Stimulated activated CD4-positive, alpha-beta T cell treated with anti-CD3 and anti-CD28 coated beads, Interleukin-4, amount 100 ng/mL, for 4 hours (primary cell): ENCODE results near the gene CDK7.
"Not testable (repeated sequence)": the region's sequence is repeated elsewhere in the genome, so short reads cannot be mapped to it uniquely, and the experiment has no call there.

Experiments
- DNase-seq, 2 experiments: peaks; one replicate each; pipeline ENCODE4 v3.0.0-alpha.2; 2020

The CDK7 gene

DNA sequence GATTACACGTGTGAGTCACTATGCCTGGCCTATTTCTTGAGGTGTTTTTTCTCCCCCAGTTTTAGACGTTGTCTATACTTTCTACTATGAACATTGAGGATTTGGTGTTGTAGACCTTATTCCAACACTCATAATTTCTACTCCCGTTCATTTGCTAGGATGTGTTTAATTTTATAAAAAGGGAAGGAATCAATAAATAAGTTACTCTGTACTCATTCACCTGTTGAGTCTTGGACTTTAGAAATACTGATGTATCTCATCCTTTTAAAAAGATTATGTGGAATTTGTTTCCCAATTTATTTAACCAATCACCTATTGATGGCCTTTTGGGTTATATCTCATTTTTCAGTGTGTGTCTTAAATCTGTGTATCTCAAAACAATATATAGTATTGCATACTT is 3.2 kb downstream of the CDK7 start:
- DNase-seq = no peak

GRCh38 chr5:69238760-69239251 is 4.1 kb downstream of the CDK7 start:
- no peak for DNase-seq

DNA sequence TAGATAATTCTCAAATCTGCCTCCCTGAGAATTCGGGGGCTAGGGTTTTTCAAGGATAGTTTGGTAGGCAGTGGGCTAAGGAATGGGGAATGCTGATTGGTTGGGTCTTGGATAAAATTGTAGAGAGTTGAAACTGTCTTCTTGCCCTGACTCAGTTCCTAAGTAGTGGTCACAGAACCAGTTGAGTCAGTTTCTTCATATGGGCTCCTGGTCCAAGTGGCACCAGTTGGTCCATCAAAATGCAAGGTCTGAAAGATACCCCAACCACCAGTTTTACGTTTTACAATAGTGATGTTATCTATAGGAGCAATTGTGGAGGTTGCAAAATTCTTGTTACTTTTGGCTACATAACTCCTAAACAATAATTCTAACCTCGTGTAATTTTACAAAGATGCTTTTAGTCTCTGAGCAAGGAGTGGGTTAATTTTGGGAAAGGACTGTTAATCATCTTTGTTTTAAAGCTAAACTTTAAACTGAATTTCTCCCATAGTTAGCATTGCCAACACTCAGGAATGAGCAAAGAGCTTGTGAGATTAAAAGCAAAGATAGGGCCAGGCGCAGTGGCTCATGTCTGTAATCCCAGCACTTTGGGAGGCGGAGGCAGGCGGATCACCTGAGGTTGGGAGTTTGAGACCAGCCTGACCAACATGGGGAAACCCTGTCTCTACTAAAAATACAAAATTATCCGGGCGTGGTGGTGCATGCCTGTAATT is 7.7 kb downstream of the CDK7 start:
- no peak for DNase-seq

DNA sequence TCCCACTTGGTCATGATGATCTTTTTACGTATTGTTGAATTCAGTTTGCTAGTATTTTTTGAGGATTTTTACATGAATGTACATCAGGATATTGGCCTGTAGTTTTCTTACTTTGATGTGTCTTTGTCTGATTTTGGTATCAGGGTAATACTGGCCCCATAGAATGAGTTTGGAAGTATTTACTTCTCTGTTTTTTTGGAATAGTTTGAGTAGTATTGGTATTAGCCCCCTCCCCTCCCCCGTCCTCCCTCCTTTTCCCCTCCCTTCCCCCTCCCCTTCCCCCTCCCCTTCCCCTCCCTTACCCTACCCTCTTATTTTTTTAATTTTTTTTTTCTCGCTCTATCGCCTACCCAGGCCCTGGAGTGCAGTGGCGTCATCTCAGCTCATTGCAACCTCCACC is 10.3 kb downstream of the CDK7 start:
- no peak for DNase-seq

DNA sequence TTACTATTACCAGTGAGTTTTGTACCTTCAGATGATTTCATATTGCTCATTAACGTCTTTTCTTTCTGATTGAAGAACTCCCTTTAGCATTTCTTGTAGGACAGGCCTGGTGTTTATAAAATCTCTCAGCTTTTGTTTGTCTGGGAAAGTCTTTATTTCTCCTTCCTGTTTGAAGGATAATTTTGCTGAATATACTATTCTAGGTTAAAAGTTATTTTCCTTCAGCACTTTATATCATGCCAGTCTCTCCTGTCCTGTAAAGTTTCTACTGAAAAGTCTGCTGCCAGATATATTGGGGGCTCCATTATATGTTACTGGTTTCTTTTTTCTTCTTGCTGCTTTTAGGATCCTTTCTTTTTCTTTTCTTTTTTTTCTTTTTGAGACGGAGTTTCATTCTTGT is 13.3 kb downstream of the CDK7 start:
- DNase-seq = no peak

GRCh38 chr5:69250593-69250992 is 15.9 kb downstream of the CDK7 start:
- DNase-seq = no peak

DNA sequence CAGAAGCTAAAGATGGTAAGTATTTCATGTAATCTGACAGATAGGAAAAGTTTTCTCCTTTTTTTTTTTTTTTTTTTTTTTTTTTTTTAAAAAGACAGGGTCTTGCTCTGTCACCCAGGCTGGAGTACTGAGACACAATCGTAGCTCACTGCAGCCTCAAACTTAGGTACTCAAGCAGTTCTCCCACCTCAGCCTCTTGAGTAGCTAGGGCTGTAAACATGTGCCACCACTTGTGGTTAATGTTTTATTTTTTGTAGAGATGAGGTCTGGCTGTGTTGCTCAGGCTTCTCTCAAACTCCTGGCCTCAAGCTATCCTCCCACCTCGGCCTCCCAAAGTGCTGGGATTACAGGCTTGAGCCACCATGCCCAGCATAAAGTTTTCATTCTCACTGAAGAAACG is 17.8 kb downstream of the CDK7 start:
- DNase-seq = no peak

DNA sequence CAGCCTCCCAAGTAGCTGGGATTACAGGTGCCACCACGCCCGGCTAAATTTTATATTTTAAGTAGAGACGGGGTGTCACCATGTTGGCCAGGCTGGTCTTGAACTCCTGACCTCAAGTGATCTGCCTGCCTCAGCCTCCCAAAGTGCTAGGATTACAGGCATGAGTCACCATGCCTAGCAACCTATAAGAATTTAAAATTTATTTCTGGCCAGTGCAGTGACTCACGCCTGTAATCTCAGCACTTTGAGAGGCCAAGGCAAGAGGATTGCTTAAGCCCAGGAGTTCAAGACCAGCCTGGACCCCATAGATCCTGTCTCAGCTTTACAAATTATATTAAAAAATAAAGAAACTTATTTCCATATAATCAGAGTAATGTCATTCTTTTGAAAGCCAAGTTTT is 21.3 kb downstream of the CDK7 start:
- not testable (repeated sequence) for DNase-seq

DNA sequence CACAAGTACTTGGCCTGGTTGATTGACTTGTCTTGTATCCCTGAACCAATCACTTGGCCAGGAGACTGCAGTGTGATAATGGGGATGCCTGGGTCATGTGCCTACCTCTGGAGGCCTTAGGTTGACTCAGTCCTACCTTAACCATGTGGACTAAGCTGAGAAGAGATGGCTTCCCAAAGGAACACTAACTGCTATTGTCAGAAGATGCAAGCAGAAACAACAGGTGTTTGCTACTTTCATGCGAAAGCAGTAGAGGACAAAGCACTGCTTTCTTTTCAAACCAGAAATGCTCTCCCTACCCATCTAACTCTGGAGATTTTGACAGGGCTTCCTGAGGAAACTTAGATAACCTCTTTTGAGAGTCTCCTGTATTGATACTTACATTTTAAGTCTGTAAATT is 22.9 kb downstream of the CDK7 start:
- DNase-seq = no peak

- no peak for DNase-seq
These were observed 26.3 kb downstream of the CDK7 start for GRCh38 chr5:69261034-69261433.

- DNase-seq = no peak
These were observed 31.2 kb downstream of the CDK7 start for GRCh38 chr5:69265931-69266330.

DNA sequence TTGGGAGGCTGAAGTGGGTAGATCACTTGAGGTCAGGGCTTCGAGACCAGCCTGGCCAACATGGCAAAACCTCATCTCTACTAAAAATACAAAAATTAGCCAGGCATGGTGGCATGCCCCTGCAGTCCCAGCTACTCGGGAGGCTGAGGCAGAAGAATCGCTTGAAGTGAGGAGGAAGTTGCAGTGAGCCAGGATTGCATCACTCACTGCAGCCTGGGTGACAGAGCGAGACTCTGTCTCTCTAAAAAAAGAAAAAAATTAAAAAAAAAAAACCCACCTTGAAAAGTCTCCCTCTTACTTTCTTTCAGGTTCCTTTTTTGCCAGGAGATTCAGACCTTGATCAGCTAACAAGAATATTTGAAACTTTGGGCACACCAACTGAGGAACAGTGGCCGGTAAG is 34.2 kb downstream of the CDK7 start:
- no peak for DNase-seq

DNA sequence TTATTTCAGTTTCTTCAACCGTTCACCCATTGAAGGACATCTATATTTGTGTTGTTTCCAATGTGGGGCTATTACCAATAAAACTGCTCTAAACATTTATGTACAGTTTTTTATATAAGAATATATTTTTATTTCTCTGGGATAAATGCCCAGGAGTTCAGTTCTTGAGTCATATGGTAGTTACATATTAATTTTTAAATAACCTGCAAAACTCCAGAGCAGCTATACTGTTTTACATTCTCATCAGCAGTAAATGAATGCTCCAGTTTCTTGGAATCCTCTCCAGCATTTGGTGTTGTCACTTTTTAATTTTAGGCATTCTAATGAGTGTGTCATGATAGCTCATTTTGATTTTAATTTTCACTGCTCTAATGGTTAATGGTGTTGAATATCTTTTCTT is 36.2 kb downstream of the CDK7 start:
- DNase-seq = no peak

DNA sequence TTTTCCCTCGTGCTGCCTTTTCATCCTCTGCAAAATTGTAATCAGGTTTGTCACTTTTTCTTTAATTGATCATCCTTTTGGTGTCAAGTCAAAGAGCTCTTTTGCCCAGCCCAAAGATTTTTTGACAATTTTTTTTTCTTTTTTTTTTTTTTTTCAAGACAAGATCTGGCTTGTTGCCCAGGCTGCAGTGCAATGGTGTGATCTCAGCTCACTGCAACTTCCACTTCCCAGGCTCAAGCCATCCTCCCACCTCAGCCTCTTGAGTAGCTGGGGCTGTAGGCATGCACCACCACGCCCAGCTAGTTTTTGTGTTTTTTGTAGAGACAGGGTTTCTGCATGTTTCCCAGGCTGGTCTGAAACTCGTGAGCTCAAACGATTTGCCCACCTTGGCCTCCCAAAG is 36.7 kb downstream of the CDK7 start:
- no peak for DNase-seq

DNA sequence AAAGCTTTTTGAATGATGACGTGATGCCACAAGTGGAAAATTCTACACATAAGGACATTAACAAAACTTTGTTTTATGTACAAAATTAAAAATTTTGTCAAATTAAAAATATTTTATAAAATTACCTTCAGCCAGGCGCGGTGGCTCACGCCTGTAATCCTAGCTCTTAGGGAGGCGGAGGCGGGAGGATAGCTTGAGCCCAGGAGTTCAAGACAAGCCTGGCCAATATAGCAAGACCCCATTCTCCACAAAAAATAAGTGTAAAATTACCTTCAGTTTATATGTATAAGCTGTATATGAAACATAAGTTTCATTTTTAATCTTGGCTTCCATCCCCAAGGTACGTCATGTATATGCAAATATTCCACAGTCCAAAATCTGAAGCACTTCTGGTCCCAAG is 40.9 kb downstream of the CDK7 start:
- DNase-seq = no peak

- no peak for DNase-seq
These were observed 41.9 kb downstream of the CDK7 start for GRCh38 chr5:69276422-69277174.

- DNase-seq = no peak
These were observed 44.8 kb downstream of the CDK7 start for GRCh38 chr5:69279517-69279916.

- no peak for DNase-seq
These were observed 46.4 kb downstream of the CDK7 start for GRCh38 chr5:69281114-69281513.

DNA sequence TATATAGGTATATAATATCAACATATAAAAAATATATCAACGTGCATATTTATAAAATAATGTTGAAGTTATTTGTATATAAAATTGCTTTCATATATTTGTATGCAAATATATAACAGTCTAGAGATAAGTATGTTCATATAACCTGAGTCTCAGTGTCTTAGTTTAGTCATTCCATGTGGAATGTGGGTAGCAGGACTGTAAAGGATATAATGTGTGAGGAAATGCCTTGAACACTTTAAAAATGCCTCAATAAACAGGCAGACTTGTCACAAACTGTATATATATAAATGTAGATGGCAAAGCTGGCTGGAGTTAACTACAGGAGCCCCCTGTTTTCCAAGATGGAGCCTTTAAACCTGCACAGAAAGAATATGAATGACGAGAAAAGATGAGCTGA is 49.5 kb downstream of the CDK7 start:
- DNase-seq = no peak

DNA sequence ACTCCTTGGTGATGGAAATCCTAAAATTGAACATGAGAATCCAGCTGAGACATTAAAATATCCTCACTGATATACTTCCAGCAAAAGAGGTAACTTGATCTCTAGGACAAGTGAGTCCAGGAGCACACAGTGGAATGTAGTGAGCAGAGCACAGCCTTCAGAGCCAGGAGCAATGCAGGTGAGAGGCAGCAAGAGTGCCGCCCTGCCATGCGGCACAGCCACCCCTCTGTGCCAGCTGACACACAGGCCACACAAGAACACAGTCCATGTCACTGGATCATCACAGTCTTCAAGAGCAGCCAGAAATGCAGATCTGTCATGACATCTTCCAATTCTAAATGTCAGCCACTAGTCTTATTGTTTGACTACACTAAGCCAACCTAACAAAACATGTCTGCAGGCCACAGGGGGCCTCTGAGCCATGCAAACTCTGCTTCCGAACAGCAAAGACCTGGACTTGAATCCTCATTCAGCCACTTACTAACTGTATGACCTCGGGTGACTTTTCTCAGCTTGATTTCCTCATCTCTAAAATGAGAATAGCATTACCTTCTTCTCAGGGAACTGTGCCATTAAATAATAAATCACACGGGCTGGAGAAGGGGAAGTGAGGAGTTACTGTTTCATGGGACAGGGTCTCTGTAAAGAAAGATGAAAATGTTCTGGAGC is 50.9 kb downstream of the CDK7 start:
- DNase-seq = no peak

GRCh38 chr5:69288069-69288468 is 53.4 kb downstream of the CDK7 start:
- no peak for DNase-seq

GRCh38 chr5:69288688-69289087 is 54.0 kb downstream of the CDK7 start:
- no peak for DNase-seq

GRCh38 chr5:69292306-69292705 is 57.6 kb downstream of the CDK7 start:
- no peak for DNase-seq

DNA sequence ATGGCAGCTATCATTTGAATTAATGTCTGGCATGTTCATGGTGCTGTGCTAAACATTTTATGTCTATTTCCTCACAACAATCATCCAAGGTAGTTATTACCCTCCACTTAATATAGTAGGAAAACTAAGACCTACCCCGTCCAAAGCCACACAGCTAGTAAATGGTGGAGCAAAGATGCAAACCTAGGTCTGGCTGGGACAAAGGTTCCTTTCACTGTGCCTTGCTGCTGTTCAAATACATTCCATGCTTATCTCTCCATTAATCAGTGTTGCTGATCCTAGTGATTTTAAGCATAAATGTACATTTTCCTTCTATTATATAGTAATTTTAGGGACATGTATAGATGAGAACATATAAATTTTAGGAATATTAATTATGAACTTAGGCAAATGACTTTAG is 59.2 kb downstream of the CDK7 start:
- no peak for DNase-seq
